Measurements from ENCODE around the gene UBA1.
A peak's percentile ranks its signal among the peaks of the same experiment; 100 is the strongest.
"Not testable (repeated sequence)": the region's sequence is repeated elsewhere in the genome, so short reads cannot be mapped to it uniquely, and the experiment has no call there.

Gene UBA1

GRCh38 chrX:47229427-47229826 lies 35.8 kb downstream of the UBA1 start:
- no peak for DNase-seq (ENCODE audit: low spot score)

- no peak for DNase-seq (ENCODE audit: low spot score)
Observed at GRCh38 chrX:47230136-47230868, 36.7 kb downstream of the UBA1 start.

- no peak for DNase-seq (ENCODE audit: low spot score)
Observed at GRCh38 chrX:47231167-47231566, 37.5 kb downstream of the UBA1 start.

- no peak for DNase-seq (ENCODE audit: low spot score)
Observed at GRCh38 chrX:47232197-47232802, 38.7 kb downstream of the UBA1 start.

- peak; percentile 33 for DNase-seq (ENCODE audit: low spot score)
Observed at GRCh38 chrX:47232803-47233332, 39.2 kb downstream of the UBA1 start, which contains the start of gene USP11. Gene USP11 (plus strand): TSS chrX:47233009. CDS start chrX:47233044, 35 bp downstream.

GRCh38 chrX:47233333-47234113 lies 39.9 kb downstream of the UBA1 start:
- DNase-seq (ENCODE audit: low spot score) = peak; percentile 94

GRCh38 chrX:47234583-47234982 lies 41.0 kb downstream of the UBA1 start:
- DNase-seq (ENCODE audit: low spot score) = no peak

- no peak for DNase-seq (ENCODE audit: low spot score)
Observed at GRCh38 chrX:47235691-47236103, 42.1 kb downstream of the UBA1 start.

- no peak for DNase-seq (ENCODE audit: low spot score)
Observed at GRCh38 chrX:47239199-47239598, 45.6 kb downstream of the UBA1 start.

GRCh38 chrX:47239898-47240545 lies 46.4 kb downstream of the UBA1 start:
- no peak for DNase-seq (ENCODE audit: low spot score)

- no peak for DNase-seq (ENCODE audit: low spot score)
Observed at GRCh38 chrX:47240619-47241018, 47.0 kb downstream of the UBA1 start.

GRCh38 chrX:47241201-47242011 lies 47.8 kb downstream of the UBA1 start:
- DNase-seq (ENCODE audit: low spot score) = no peak

- DNase-seq (ENCODE audit: low spot score) = no peak
Observed at GRCh38 chrX:47242321-47242720, 48.7 kb downstream of the UBA1 start.

- no peak for DNase-seq (ENCODE audit: low spot score)
Observed at GRCh38 chrX:47243351-47243750, 49.7 kb downstream of the UBA1 start.

- DNase-seq (ENCODE audit: low spot score) = no peak
Observed at GRCh38 chrX:47244676-47245075, 51.0 kb downstream of the UBA1 start.

GRCh38 chrX:47245156-47245555 lies 51.5 kb downstream of the UBA1 start:
- no peak for DNase-seq (ENCODE audit: low spot score)

- no peak for DNase-seq (ENCODE audit: low spot score)
Observed at GRCh38 chrX:47247206-47247998, 53.8 kb downstream of the UBA1 start.

GRCh38 chrX:47247999-47248320 lies 54.3 kb downstream of the UBA1 start:
- DNase-seq (ENCODE audit: low spot score) = no peak

- DNase-seq (ENCODE audit: low spot score) = no peak
Observed at GRCh38 chrX:47248576-47248975, 54.9 kb downstream of the UBA1 start.

GRCh38 chrX:47250017-47250347 lies 56.4 kb downstream of the UBA1 start:
- no peak for DNase-seq (ENCODE audit: low spot score)

- not testable (repeated sequence) for DNase-seq (ENCODE audit: low spot score)
Observed at GRCh38 chrX:47257620-47258019, 64.0 kb downstream of the UBA1 start.
